Measurements from ENCODE around the gene DDO. TPM values are rescaled to one million over a fixed set of nuclear protein-coding genes. Genes with fewer than 3 reads are reported as not detected.

DDO gene
- total and polyA plus RNA-seq, 5 donors, result 9.2 to 19.7 (median 18.0) TPM

- 47% methylated on average over 4 of the region's 4 CpGs for WGBS
- Histone ChIP-seq H3K9me3 (ENCODE audit: control insufficient read depth, low read length) (no peaks in the 10 kb centered on the region), H3K27me3 (ENCODE audit: control insufficient read depth, insufficient read depth) (no peaks in the 10 kb centered on the region), H3K4me1 (ENCODE audit: control insufficient read depth, insufficient read depth, low read length) (no peaks in the 10 kb centered on the region), H3K4me3 (ENCODE audit: low read length) (no peak overlapping the region), H3K27ac (ENCODE audit: low read length) (no peak overlapping the region)
- no peak for ATAC-seq
- intact Hi-C loops (cut with DNase I), result no loop called here
- DNase-seq, result no peak
Observed at GRCh38 chr6:110369066-110369465, 46.3 kb downstream of the DDO start.

- no peak overlapping the region for H3K27ac ChIP-seq (ENCODE audit: low read length)
- no peaks in the 10 kb centered on the region for H3K9me3 ChIP-seq (ENCODE audit: control insufficient read depth, low read length)
- intact Hi-C loops (cut with DNase I), result no loop called here
- DNase-seq (no peak), ATAC-seq (no peak)
- H3K4me1 ChIP-seq (ENCODE audit: control insufficient read depth, insufficient read depth, low read length), result no peaks in the 10 kb centered on the region
- WGBS, result 72% methylated on average over 2 of the region's 2 CpGs
- no peaks in the 10 kb centered on the region for H3K27me3 ChIP-seq (ENCODE audit: control insufficient read depth, insufficient read depth)
- H3K4me3 ChIP-seq (ENCODE audit: low read length), result no peak overlapping the region
Observed at GRCh38 chr6:110368284-110368683, 47.1 kb downstream of the DDO start.

GRCh38 chr6:110367825-110368224 is 47.5 kb downstream of the DDO start:
- Histone ChIP-seq H3K27me3 (ENCODE audit: control insufficient read depth, insufficient read depth) (no peaks in the 10 kb centered on the region), H3K4me1 (ENCODE audit: control insufficient read depth, insufficient read depth, low read length) (no peaks in the 10 kb centered on the region), H3K9me3 (ENCODE audit: control insufficient read depth, low read length) (no peaks in the 10 kb centered on the region), H3K4me3 (ENCODE audit: low read length) (no peak overlapping the region), H3K27ac (ENCODE audit: low read length) (no peak overlapping the region)
- DNase-seq, result no peak
- ATAC-seq, result no peak
- WGBS, result 87% methylated on average over 1 of the region's 1 CpG
- intact Hi-C loops (cut with DNase I), result no loop called here

GRCh38 chr6:110366975-110367374 is 48.4 kb downstream of the DDO start:
- WGBS, result 74% methylated on average over 2 of the region's 2 CpGs
- Histone ChIP-seq H3K9me3 (ENCODE audit: control insufficient read depth, low read length) (no peaks in the 10 kb centered on the region), H3K4me1 (ENCODE audit: control insufficient read depth, insufficient read depth, low read length) (no peaks in the 10 kb centered on the region), H3K27ac (ENCODE audit: low read length) (no peak overlapping the region), H3K27me3 (ENCODE audit: control insufficient read depth, insufficient read depth) (no peaks in the 10 kb centered on the region), H3K4me3 (ENCODE audit: low read length) (no peak overlapping the region)
- no peak for DNase-seq
- ATAC-seq, result no peak
- intact Hi-C loops (cut with DNase I), result no loop called here

- Histone ChIP-seq H3K9me3 (ENCODE audit: control insufficient read depth, low read length) (no peaks in the 10 kb centered on the region), H3K27me3 (ENCODE audit: control insufficient read depth, insufficient read depth) (no peaks in the 10 kb centered on the region), H3K4me1 (ENCODE audit: control insufficient read depth, insufficient read depth, low read length) (no peaks in the 10 kb centered on the region), H3K4me3 (ENCODE audit: low read length) (no peak overlapping the region), H3K27ac (ENCODE audit: low read length) (no peak overlapping the region)
- DNase-seq (no peak), ATAC-seq (no peak)
- WGBS, result 69% methylated on average over 2 of the region's 2 CpGs
- intact Hi-C loops (cut with DNase I), result no loop called here
Observed at GRCh38 chr6:110366256-110366655, 49.1 kb downstream of the DDO start.

GRCh38 chr6:110364364-110365105 is 50.8 kb downstream of the DDO start:
- 66% methylated on average over 5 of the region's 5 CpGs for WGBS
- no peak for ATAC-seq
- intact Hi-C loops (cut with DNase I), result no loop called here

GRCh38 chr6:110363748-110364147 is 51.6 kb downstream of the DDO start:
- ATAC-seq, result peak; percentile 80

More at GRCh38 chr6:110364364-110365105, 50.8 kb downstream of the DDO start:
- Histone ChIP-seq H3K4me1 (ENCODE audit: control insufficient read depth, insufficient read depth, low read length) (no peaks in the 10 kb centered on the region), H3K4me3 (ENCODE audit: low read length) (no peak overlapping the region), H3K9me3 (ENCODE audit: control insufficient read depth, low read length) (no peaks in the 10 kb centered on the region), H3K27me3 (ENCODE audit: control insufficient read depth, insufficient read depth) (no peaks in the 10 kb centered on the region), H3K27ac (ENCODE audit: low read length) (no peak overlapping the region)
- DNase-seq, result no peak

GRCh38 chr6:110360676-110361075 is 54.7 kb downstream of the DDO start:
- no peak for ATAC-seq
- Histone ChIP-seq H3K9me3 (ENCODE audit: control insufficient read depth, low read length) (no peaks in the 10 kb centered on the region), H3K4me3 (ENCODE audit: low read length) (no peak overlapping the region), H3K27ac (ENCODE audit: low read length) (no peak overlapping the region), H3K4me1 (ENCODE audit: control insufficient read depth, insufficient read depth, low read length) (peaks cover 2% of the 10 kb centered on the region), H3K27me3 (ENCODE audit: control insufficient read depth, insufficient read depth) (no peaks in the 10 kb centered on the region)
- no peak for DNase-seq
- WGBS, result 73% methylated on average over 3 of the region's 3 CpGs
- intact Hi-C loops (cut with DNase I), result no loop called here

More at GRCh38 chr6:110363748-110364147, 51.6 kb downstream of the DDO start:
- WGBS, result 55% methylated on average over 3 of the region's 3 CpGs
- Histone ChIP-seq H3K4me1 (ENCODE audit: control insufficient read depth, insufficient read depth, low read length) (no peaks in the 10 kb centered on the region), H3K4me3 (ENCODE audit: low read length) (no peak overlapping the region), H3K9me3 (ENCODE audit: control insufficient read depth, low read length) (no peaks in the 10 kb centered on the region), H3K27ac (ENCODE audit: low read length) (no peak overlapping the region), H3K27me3 (ENCODE audit: control insufficient read depth, insufficient read depth) (no peaks in the 10 kb centered on the region)
- no peak for DNase-seq
- intact Hi-C loops (cut with DNase I), result no loop called here

- Histone ChIP-seq H3K27ac (ENCODE audit: low read length) (no peak overlapping the region), H3K9me3 (ENCODE audit: control insufficient read depth, low read length) (no peaks in the 10 kb centered on the region), H3K4me3 (ENCODE audit: low read length) (no peak overlapping the region), H3K27me3 (ENCODE audit: control insufficient read depth, insufficient read depth) (no peaks in the 10 kb centered on the region), H3K4me1 (ENCODE audit: control insufficient read depth, insufficient read depth, low read length) (peaks cover 2% of the 10 kb centered on the region)
- intact Hi-C loops (cut with DNase I), result no loop called here
- DNase-seq (no peak), ATAC-seq (peak in 1 of 2 donors; percentile 17)
- 59% methylated on average over 5 of the region's 5 CpGs for WGBS
Observed at GRCh38 chr6:110359556-110359955, 55.8 kb downstream of the DDO start.

GRCh38 chr6:110358553-110359160 is 56.7 kb downstream of the DDO start:
- Histone ChIP-seq H3K27me3 (ENCODE audit: control insufficient read depth, insufficient read depth) (no peaks in the 10 kb centered on the region), H3K4me1 (ENCODE audit: control insufficient read depth, insufficient read depth, low read length) (peaks cover 2% of the 10 kb centered on the region), H3K27ac (ENCODE audit: low read length) (peak overlapping the region; percentile 81), H3K4me3 (ENCODE audit: low read length) (peak overlapping the region; percentile 91), H3K9me3 (ENCODE audit: control insufficient read depth, low read length) (no peaks in the 10 kb centered on the region)
- intact Hi-C loops (cut with DNase I), result no loop called here
- DNase-seq (no peak), ATAC-seq (no peak)
- WGBS, result 41% methylated on average over 13 of the region's 13 CpGs

- 1% methylated on average over 107 of the region's 107 CpGs for WGBS
- intact Hi-C loops (cut with DNase I), result no loop called here
- Histone ChIP-seq H3K4me1 (ENCODE audit: control insufficient read depth, insufficient read depth, low read length) (peaks cover 2% of the 10 kb centered on the region), H3K27me3 (ENCODE audit: control insufficient read depth, insufficient read depth) (no peaks in the 10 kb centered on the region), H3K27ac (ENCODE audit: low read length) (peak within 1 kb of the TSS; percentile 81), H3K4me3 (ENCODE audit: low read length) (peak within 1 kb of the TSS; percentile 91), H3K9me3 (ENCODE audit: control insufficient read depth, low read length) (no peaks in the 10 kb centered on the region)
- ATAC-seq, result peak; percentile 73 to 74
- peak; percentile 27 to 75 (median 71) for DNase-seq
Observed at GRCh38 chr6:110357664-110358552, 57.5 kb downstream of the DDO start, which contains the start of gene METTL24. METTL24 (minus strand) TSS chr6:110358349; CDS start chr6:110358272, 77 bp downstream.
